Keratinocyte (primary cell): ENCODE results near the gene RNF130. TPM values are rescaled to one million over a fixed set of nuclear protein-coding genes. Genes with fewer than 3 reads are reported as not detected.

Source experiments
- DNase-seq: peaks from one replicate; pipeline ENCODE4 v3.0.0-alpha.2; 2011; ENCODE audit warnings: low read depth, missing footprints, low spot score
- FAIRE-seq: peaks from 2 replicates; lab custom pipeline; 2011; peaks lifted over from hg19 to GRCh38; lab: Jason Lieb, UNC
- H2AFZ ChIP-seq: 2 replicates; pipeline ENCODE4 v1.6.0; 2012; ENCODE audit warnings: low read length, control low read depth, inconsistent platforms; ENCODE audit not compliant: control insufficient read depth
- H3K27ac ChIP-seq: 2 replicates; pipeline ENCODE4 v1.5.1; 2011; ENCODE audit warnings: low read length; ENCODE audit not compliant: control insufficient read depth, insufficient read depth
- H3K27me3 ChIP-seq: 3 replicates; pipeline ENCODE4 v1.6.0; 2011; ENCODE audit warnings: low read length; ENCODE audit not compliant: control insufficient read depth, insufficient read depth; ENCODE audit errors: extremely low read depth
- H3K36me3 ChIP-seq, 2 experiments: 2 replicates in 1 of 2; 3 replicates in 1 of 2; pipeline ENCODE4 v1.5.1; 2011; ENCODE audit warnings: low read length in 2 of 2, mild to moderate bottlenecking in 1 of 2; ENCODE audit not compliant: control insufficient read depth in 2 of 2, insufficient read depth in 2 of 2; ENCODE audit errors: extremely low read depth in 1 of 2
- H3K4me1 ChIP-seq: 3 replicates; pipeline ENCODE4 v1.5.1; 2011; ENCODE audit warnings: low read length; ENCODE audit not compliant: control insufficient read depth, insufficient read depth; ENCODE audit errors: extremely low read depth
- H3K4me2 ChIP-seq: 3 replicates; pipeline ENCODE4 v1.6.0; 2011; ENCODE audit warnings: low read depth, low read length; ENCODE audit not compliant: control insufficient read depth, insufficient read depth; ENCODE audit errors: extremely low read depth
- H3K4me3 ChIP-seq, 3 experiments: fragments of 200-600 bp in 1 of 3; sonication (generic) in 1 of 3; 2 replicates in 2 of 3; 3 replicates in 1 of 3; pipeline ENCODE4 v1.5.1; 2011 to 2016; ENCODE audit warnings: low read length in 3 of 3, mild to moderate bottlenecking in 3 of 3, control low read depth in 2 of 3, inconsistent platforms in 1 of 3, low read depth in 1 of 3, mixed read lengths in 1 of 3, mixed run types in 1 of 3, moderate library complexity in 1 of 3; ENCODE audit not compliant: control insufficient read depth in 2 of 3, insufficient read depth in 2 of 3; ENCODE audit errors: extremely low read depth in 1 of 3
- H3K79me2 ChIP-seq: 2 replicates; pipeline ENCODE4 v1.6.0; 2012; ENCODE audit warnings: low read length; ENCODE audit not compliant: control insufficient read depth, insufficient read depth
- H3K9ac ChIP-seq: 3 replicates; pipeline ENCODE4 v1.6.0; 2011; ENCODE audit warnings: low read length; ENCODE audit not compliant: control insufficient read depth, insufficient read depth; ENCODE audit errors: extremely low read depth
- H3K9me1 ChIP-seq: 3 replicates; pipeline ENCODE4 v1.6.0; 2011; ENCODE audit warnings: low read length; ENCODE audit not compliant: control insufficient read depth, insufficient read depth; ENCODE audit errors: extremely low read depth
- H3K9me3 ChIP-seq: 2 replicates; pipeline ENCODE4 v1.5.1; 2012; ENCODE audit warnings: low read depth, low read length; ENCODE audit not compliant: control insufficient read depth
- H4K20me1 ChIP-seq: 3 replicates; pipeline ENCODE4 v1.6.0; 2011; ENCODE audit warnings: low read length; ENCODE audit not compliant: control insufficient read depth, insufficient read depth; ENCODE audit errors: extremely low read depth
- EZH2 ChIP-seq: IDR thresholded peaks from one replicate; pipeline ENCODE4 v1.6.1; 2012; ENCODE audit warnings: inconsistent platforms, mild to moderate bottlenecking, low read length, moderate library complexity
- dilution Hi-C: fragments of 300-500 bp; cut with MboI; formaldehyde crosslinking; loops from one replicate; pipeline ENCODE4 v1.7.0; 2020; ENCODE audit warnings: low sequenced_read_pairs; ENCODE audit not compliant: extremely low pct_ligation_motif_present
- polyA plus RNA-seq, 5 experiments: library from polyadenylated mRNA; depleted of rRNA in 3 of 5; stranded (reverse) in 3 of 5; stranded (forward) in 1 of 5; unstranded in 1 of 5; fragments of >200 nt; gene quantifications; 1 replicate in 1 of 5; 2 replicates in 3 of 5; 3 replicates in 1 of 5; pipeline versions ENCODE4 v1.2.1 to v1.2.3, GENCODE V29; 2011 to 2012; ENCODE audit warnings: missing spikeins in 2 of 5, low read depth in 1 of 5, low replicate concordance in 1 of 5
- TF ChIP-seq, protein P1 (sequence below), 3 experiments: IDR thresholded peaks in 1 of 3; conservative IDR thresholded peaks in 1 of 3; optimal IDR thresholded peaks in 1 of 3; 2 replicates in 2 of 3; 3 replicates in 1 of 3; pipeline versions ENCODE3 to v1.5.1; 2011; ENCODE audit warnings: low read length in 3 of 3, mild to moderate bottlenecking in 3 of 3, moderate library complexity in 2 of 3, control low read depth in 1 of 3, inconsistent platforms in 1 of 3; ENCODE audit not compliant: insufficient read depth in 2 of 3; ENCODE audit errors: extremely low read depth in 1 of 3

The RNF130 gene
- polyA plus RNA-seq, 1 donor (not counting 4 experiments of a cell fraction or from before 2014, with no cell fraction given) = 20.0 TPM

- Histone ChIP-seq H3K79me2 (peaks cover 41% of the 10 kb centered on the region), H3K36me3 (peaks cover 12 to 15% of the 10 kb centered on the region in 2 experiments), H3K9me3 (no peaks in the 10 kb centered on the region), H2AFZ (peak within 1 kb of the TSS; percentile 92), H3K9ac (peak within 1 kb of the TSS; percentile 80), H3K4me3 (peak within 1 kb of the TSS; percentile 72 to 85 (median 82)), H4K20me1 (no peaks in the 10 kb centered on the region), H3K9me1 (no peaks in the 10 kb centered on the region), H3K27me3 (no peaks in the 10 kb centered on the region), H3K27ac (peak within 1 kb of the TSS; percentile 43), H3K4me1 (peaks cover 16% of the 10 kb centered on the region), H3K4me2 (peak within 1 kb of the TSS; percentile 92)
- TF ChIP-seq, protein P1, sequence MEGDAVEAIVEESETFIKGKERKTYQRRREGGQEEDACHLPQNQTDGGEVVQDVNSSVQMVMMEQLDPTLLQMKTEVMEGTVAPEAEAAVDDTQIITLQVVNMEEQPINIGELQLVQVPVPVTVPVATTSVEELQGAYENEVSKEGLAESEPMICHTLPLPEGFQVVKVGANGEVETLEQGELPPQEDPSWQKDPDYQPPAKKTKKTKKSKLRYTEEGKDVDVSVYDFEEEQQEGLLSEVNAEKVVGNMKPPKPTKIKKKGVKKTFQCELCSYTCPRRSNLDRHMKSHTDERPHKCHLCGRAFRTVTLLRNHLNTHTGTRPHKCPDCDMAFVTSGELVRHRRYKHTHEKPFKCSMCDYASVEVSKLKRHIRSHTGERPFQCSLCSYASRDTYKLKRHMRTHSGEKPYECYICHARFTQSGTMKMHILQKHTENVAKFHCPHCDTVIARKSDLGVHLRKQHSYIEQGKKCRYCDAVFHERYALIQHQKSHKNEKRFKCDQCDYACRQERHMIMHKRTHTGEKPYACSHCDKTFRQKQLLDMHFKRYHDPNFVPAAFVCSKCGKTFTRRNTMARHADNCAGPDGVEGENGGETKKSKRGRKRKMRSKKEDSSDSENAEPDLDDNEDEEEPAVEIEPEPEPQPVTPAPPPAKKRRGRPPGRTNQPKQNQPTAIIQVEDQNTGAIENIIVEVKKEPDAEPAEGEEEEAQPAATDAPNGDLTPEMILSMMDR (optimal IDR thresholded peaks at IDR 0.05 in 1 of 3, IDR thresholded peaks at IDR 0.05 in 1 of 3, conservative IDR thresholded peaks at IDR 0.05 in 1 of 3; ENCODE audit: extremely low read depth in 1 of 3, insufficient read depth in 2 of 3, low read length in 3 of 3) = peak in 1 of 3 experiments; percentile 57
- TF ChIP-seq EZH2 = no peak
- DNase-seq (no peak), FAIRE-seq (no peak)
- dilution Hi-C loops = no loop called here
These were observed 163.8 kb downstream of the RNF130 start, which contains the start of gene TBC1D9B for GRCh38 chr5:179907556-179908324. TBC1D9B (minus strand) TSS chr5:179907897; CDS start chr5:179907821, 76 bp downstream.

DNA sequence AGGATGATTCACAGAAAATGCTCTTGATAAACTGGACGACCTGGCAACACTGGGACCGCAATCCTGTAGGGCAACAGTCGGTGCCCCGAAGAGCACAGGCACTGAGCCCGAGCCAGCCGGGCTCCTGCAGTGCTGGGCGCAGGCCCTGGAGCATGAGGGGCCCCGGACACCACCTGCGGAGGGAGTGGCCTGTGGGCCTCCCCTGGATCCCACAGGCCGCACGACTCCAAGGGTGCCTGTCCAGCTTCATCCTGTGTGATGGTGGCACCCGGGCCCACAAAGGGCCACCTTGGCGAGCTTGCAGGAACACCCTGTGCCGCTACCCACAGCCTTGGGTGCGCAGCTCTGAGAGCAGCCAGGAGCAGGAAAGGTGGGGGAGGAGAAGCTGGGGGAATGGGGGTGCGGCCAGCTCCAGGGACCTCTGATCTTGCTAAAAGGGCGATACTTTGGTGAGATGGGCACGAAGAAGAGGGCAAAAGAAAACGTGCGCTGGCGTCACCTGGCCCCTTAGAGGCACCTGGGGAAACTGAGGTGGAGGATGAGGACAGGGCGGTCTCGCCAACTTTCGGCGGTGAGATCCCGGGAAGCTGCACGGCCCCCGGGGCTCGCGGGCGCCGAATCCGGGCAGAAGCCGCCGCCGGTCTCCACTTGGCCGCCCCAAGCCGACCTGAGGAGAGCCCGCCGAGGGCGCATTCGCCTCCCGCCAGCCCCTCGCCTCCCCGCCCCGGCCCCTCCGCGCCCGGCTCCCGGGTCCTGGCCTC is 164.6 kb downstream of the RNF130 start:
- Histone ChIP-seq H3K36me3 (peaks cover 15 to 22% of the 10 kb centered on the region in 2 experiments), H3K4me2 (peak overlapping the region; percentile 92), H3K79me2 (peaks cover 47% of the 10 kb centered on the region), H3K9ac (peak overlapping the region; percentile 80), H3K9me3 (no peaks in the 10 kb centered on the region), H4K20me1 (peaks cover under 1% of the 10 kb centered on the region), H3K9me1 (no peaks in the 10 kb centered on the region), H3K4me3 (peak overlapping the region; percentile 72 to 85 (median 82)), H3K27ac (peak overlapping the region; percentile 43), H3K4me1 (peaks cover 12% of the 10 kb centered on the region), H2AFZ (peak overlapping the region; percentile 63), H3K27me3 (no peaks in the 10 kb centered on the region)
- DNase-seq (no peak), FAIRE-seq (no peak)
- dilution Hi-C loops = no loop called here
- TF ChIP-seq EZH2 = no peak
- TF ChIP-seq, protein P1 (optimal IDR thresholded peaks at IDR 0.05 in 1 of 3, IDR thresholded peaks at IDR 0.05 in 1 of 3, conservative IDR thresholded peaks at IDR 0.05 in 1 of 3; ENCODE audit: extremely low read depth in 1 of 3, insufficient read depth in 2 of 3, low read length in 3 of 3) = no peak
